CD4-positive, alpha-beta T cell treated with Interleukin-10 for 1 hour (primary cell): ENCODE results near the gene CLIP2.

Source experiments
- DNase-seq: peaks from one replicate; pipeline ENCODE4 v3.0.0-alpha.2; 2020

Gene CLIP2

DNA sequence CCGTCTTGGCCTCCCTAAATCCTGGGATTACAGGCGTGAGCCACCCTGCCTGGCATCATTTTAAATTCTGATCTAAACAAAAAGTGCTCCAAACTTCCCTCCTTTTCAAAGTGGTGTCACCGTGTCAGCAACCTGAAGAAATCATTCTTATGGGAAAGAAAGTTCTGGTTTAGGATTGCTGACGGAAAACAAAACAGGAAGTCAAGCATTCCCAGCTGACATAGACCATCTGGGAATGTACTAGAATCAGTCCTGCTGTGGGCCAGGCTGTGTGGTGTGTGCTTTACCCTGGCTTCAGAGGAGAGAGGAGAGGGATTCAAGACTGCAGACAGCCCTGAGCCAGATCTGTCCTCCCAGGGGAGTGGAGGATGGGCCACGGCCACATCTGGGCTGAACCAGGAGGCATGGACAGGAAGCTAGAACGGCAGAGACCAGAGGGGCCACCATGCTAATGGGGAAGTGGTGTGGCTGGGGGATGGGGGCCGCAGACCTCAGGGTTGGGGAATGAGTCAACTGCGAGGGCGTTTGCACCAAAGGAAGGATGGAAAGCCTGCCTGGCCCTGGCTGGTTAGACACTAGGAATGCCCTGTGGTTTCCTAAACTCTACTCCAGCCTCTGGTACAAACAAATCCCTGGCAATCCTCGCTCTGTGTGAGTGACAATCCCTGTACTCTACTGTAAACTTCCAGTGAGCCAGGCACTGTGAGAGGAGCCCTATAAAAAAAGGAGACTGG lies 16.7 kb upstream of the CLIP2 start:
- DNase-seq, result no peak

DNA sequence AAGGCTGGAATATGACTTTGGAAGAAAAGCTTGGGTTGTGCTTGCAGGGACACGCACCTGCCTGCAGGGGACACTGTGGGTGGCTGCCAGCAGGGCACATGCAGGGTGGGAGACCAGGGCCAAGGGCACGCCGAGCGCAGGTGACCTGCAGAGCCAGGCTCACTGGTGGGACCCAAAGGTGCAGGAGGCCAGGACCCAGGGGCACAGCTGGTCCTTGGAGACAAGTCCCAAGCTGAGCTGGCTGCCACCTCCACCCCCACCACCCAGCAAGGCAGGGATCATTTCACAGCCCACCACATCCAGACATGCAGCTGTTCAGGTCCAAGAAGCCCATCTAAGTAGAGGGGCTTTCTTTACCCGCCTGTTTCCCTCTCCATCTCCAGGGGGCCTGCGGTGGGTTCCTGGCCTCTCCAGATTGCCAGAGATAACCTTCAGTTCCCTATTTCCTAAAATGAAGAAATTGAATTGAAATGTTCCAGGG lies 13.8 kb upstream of the CLIP2 start:
- no peak for DNase-seq

DNA sequence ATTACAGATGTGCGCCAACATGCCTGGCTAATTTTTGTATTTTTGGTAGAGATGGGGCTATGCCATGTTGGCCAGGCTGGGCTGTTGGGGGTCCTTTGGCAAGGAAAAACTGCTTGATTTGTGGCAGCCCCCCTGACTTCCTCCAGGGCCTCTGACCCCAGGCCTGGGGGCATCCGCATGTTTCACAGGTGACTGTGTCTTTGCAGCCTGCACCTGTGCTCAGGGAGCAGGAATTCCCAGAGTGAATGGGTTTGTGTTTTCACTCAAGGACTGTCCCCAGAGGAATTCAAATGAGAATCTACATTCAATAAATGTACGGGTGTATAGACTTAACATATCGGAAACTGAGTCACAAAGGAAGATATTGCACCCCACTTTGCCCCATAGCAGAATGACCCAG lies 11.6 kb upstream of the CLIP2 start:
- no peak for DNase-seq

DNA sequence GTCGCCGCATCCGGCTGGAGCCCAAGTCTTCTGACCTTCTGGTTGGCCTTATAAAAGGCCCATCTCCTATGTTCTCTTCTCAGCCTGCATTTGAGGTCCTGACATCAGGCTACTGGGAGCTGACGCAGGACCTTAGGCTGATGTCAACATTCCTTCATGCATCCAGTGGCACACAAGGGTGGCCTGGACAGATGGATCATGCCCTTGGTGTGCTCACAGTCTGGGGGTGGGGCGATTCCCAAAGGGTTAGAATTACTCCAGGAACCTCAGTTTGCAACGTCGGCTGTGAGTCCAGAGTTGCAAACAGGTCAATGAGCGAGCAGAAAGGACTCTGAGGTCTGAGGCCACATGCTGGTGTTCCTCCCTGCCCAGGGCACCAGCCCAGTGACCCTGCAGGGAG lies 8.2 kb upstream of the CLIP2 start:
- no peak for DNase-seq

DNA sequence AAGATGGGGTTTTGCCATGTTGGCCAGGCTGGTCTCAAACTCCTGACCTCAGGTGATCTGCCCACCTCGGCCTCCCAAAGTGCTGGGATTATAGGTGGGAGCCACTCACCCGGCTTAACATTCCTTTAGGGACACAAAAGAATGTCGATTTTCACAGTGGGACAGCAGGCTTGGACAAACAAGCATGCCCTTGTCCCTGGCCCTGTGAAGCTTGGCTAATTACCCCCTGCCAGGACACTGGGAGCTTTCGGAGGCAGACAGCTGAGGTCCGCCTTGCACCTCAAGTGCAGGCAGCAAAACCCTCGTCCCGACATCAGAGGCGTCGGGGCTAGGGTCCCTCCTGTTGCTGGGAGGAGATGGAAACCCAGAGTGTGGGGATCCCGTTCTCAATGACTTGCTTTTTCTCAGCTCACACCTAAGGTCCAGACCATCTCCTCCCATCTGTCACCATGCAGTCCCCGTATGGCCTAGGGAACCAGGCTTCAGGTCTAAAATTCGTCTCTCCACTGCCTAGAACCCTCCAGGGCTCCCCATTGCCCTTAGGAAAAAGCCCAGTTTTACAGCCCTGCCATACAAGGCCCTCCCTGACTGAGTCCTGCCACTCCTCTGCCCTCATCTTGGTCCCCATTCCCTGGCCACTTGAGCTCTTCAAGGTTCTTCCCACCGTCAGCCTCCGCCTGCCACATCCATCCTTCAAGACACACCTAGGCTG lies 6.3 kb upstream of the CLIP2 start:
- DNase-seq, result no peak

DNA sequence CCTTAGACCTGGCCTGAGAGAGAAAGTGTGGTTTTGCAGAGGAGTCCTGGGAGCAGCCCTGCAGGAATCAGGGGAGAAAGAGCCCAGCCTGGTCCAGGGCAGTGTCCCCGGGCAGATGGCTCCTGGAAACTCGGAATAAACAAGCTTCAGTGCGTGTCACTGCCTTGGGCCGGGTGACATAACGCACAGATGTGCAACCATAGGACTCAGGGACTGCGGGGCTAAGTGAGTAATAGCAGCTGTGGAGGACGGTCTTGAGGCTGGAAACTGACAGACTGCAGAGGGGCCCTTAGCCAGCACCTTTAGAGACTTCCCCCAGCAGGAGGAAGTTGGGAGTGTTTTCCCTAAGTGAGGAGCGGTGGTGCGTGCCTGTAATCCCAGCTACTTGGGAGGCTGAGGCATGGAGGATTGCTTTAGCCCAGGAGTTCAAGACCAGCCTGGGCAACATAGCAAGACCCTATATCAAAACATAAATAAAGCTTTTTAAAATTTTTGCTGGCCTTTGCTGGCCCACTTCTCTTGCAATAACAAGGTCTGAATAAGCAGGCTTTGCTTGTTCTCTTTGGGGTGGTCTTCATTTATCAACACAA lies 5.3 kb upstream of the CLIP2 start:
- no peak for DNase-seq

DNA sequence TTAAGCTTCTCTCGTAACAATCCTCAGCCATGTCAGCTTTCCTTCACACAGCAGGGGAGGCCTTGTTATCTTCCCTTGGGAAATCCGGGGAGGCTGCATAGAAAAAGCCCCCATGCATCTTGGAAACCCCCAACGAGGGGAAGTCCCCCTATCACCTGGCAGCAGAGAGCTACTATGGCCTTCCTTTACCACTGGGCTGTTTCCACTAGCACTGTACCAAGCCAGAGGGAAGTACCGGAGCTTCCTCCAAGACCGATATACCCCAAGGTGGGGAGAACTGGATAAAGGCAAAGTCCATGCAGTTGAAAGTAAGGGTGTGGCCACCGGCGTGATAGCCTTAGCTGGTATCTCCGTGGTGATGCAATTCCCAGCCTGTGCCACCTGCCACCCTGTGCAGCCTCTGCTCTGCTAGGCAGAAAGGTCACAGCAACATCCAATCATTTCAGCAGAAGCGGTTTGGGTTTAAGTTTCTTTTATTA lies 4.4 kb upstream of the CLIP2 start:
- DNase-seq, result no peak

DNA sequence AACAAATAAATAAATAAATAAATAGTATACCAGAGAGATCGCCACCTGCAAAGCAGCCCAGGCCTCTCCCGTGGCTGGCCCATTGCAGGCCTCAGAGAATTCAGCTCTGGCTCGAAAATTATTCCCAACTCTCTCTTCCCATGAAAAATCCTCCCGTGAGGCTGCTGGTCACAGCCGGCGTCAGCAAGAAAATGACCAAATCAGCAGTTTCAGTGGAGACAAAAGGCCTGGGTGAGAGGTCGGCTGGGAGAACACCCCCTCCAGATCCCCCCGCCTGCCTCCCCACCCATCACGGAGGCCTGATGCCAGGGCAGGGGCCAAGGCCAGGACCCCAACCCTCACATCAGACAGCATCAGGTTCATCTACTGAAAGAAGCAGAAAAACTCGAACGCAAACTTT lies 3.1 kb upstream of the CLIP2 start:
- DNase-seq, result no peak

DNA sequence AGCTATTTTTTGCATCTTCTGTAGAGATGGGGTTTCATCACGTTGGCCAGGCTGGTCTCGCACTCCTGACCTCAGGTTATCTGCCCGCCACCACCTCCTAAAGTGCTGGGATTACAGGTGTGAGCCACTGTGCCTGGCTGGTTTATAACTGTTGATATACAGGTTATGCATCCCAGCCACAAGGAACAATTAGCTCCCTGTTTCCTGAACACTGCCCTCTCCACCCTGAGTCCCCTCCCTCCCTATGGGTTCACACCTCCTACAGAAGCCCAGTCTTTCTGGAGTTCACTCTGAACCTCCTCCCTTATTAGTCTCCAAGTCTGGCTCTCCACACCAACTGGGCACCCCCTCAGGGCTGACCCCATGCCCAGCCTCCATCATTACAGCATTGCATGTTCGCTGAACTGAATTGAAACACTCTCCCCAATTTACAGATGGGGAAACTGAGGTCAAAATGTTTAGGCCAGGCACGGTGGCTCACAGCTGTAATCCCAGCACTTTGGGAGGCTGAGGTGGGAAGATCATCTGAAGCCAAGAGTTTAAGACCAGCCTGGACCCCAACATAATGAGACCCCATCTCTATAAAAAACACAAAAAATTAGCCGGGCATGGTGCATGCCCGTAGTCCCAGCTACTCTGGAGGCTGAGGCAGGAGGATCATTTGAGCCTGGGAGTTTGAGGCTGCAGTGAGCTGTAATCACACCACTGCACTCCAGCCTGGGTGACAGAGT lies 1.7 kb upstream of the CLIP2 start:
- no peak for DNase-seq

DNA sequence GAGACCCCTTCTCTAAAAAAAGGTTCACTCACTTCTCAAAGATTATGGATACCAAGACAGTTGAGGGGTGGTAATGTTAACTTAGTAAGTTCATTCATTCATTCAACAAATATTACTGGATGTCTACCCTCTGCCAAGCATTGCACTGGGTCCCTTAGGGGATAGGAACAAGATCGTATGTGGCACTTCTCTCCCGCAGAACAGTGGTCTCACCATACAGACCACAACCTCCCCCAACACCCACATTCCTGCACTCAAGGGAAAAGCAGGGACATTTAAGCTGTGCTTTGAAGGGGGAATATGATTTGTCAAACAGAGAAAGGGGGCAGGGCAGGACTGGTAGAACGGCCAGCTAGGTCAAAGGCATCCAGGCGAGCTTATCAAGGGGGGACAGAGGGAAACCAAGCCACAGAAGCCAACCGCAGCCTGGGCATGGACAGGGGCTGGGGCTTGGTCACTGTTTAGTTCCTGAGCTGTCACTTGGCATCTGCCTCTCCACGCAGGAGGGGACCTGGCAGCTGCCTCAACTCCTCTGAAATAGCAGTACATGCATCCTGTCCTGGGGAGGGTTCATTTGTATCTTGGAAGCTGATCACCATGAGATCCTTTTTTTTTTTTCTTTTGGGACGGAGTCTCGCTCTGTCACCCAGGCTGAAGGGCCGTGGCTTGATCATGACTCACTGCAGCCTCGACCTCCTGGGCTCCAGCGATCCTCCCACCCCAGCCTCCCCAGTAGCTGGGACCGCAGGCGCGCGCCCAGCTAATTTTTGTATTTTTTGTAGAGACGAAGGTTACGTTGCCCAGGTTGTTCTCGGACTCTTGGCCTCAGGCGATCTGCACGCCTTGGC lies 949 bp upstream of the CLIP2 start:
- no peak for DNase-seq

DNA sequence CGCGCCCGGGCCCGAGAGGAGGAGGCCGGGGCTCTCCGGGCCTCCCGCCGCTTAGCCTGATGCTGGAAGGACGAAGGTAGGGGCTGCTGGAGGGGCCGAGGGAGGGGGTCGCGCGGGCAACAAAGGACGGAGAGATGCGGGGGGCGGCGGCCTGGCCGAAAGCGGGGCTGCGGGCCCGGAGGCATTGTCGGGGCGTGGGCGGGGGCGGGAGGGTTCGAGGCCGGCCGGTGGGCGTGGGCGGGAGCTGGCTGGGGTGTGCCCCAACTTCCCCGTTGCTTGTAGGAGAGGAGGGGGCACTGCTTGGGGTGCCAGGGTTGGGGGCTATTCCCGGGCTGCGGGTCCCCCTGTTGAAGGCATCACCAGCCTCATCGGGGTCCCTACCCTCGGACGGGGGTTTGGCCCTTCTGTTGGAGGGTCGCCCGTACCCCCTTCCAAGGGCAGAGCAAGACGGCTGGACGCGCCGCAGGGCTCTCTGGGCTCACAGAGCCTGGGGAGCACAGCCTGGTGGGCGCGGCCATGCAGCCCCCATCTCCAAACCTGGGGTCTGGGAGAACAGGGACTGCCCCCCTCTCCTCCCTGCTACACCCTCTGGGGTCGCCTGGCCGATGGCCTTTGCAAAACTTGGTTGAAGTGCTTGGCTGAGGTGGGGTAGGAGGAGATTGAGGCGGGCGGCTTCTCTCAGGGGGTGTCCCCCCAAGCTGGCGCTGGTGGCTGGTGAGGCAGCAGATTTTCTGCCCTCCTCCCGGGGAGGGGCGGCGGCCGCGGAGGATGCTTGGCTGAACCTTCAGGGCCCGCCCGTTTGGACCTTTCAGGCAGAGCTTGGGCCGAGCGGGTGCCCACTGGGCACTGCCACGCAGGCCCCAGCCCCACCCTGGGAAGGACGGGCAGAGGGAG lies 699 bp downstream of the CLIP2 start:
- peak; percentile 38 for DNase-seq

DNA sequence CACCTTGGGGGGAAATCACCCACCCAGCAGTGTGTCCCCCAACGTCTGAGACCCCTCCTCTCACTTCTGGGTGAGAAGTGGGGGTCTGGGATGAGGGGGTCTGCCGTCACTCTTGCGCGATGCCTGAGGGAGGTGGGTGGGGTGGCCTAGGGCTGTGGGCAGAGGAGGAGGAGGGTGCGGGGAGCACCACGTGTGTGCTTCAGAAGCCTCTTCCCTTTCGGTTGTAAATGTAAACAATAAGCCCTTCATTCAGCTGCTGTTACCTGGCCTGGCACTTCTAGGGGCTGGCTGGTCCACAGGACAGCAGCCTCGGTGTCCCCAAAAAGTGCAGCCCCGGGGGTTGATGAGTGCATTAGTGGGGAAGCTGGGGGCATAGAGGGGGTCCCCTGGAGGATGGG lies 1.3 kb downstream of the CLIP2 start:
- no peak for DNase-seq

DNA sequence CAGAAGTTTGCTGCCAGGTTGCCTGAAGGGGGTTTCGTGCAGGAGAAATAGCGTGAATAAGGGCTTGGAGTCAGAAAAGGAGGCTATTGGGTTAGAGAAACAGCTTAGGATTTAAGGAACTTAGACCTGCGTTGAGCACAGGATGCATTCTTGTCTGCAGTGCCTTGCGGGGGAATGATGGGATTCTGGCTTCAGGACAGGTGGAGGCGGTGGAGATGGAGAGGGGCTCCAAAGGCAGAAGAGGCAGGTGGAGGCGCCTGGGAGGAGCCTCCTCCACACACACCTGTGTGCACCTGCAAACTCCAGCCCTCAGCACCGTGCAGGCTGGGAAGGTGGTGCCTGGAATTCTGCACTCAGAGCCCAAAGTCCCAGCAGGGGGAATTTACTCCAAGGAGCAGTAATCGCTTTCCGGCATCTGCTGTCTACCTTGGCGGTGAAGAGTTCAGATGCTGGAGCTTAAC lies 1.8 kb downstream of the CLIP2 start:
- no peak for DNase-seq

DNA sequence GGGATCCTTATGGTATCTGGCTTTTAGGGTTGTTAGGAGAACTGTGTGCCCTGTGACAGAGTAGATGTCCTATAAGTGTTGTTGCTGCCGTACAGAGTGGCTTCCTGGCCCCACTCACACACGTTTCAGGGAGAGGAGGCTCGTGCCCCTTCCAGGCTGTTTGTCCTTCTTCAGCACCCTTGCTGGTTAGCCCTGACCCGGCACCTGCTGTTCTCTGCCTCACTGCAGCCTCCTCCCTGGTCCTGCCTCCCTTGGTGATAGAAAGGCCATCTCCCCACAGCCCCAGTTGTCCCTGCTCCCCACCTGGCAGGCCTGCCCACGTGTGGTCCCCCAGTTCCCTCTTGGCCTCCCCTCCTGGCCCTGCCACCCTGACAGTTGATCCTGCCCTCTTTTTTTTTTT lies 2.3 kb downstream of the CLIP2 start:
- DNase-seq, result no peak

DNA sequence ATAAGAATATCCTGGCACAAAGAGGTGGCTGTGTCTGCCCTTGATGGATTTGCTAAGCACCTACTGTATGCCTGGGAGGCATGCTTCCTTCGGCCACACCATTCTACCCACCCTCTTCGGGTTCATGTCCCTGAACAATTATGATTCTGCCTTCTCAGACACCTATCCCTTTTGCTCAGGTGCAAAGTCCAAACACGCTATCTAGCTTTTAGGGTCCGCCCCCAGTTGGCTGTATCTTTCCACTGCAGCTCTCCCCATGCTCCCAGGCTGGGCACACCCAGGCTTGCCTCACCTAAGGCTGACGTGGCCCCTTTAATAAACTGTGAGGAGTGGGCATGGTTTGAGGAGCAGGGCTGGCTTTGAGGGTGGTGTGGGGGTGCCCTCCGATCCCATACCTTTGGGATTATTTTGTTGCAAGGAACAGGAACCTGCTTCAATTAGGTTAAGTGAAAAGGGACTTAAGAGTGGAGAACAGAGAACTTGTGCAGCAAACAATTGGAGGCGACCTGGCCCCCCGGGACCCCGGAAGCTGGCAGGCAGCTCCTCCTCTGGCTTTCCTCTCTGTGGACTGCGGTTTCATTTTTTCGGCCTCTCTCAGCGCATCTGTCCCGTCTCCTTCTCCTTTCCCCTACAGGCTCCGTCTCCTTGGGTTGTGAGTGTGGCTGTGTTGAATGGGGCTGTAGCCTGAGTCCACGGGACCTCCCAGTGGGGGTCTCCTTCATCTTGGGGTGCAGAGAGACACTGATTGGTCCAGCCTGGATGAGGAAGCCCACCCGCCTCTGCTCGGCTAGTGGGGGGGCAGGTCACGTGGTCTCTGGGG lies 3.8 kb downstream of the CLIP2 start:
- no peak for DNase-seq

DNA sequence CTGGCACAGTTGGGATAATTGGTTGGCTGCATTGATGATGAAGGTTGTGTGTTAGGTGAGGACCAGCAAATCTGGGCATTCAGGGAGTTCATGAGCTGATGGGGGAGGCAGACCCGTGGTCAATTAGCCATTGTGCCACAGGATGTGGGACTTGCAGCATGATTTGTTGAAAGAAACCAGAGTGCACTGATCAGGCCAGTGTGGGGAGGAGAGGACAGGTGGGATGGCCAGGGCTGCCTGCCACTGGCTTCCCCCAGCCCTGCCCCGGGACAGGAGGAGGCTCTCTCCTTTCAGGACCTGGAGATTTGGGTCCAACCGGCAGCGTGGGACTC lies 4.3 kb downstream of the CLIP2 start:
- DNase-seq, result no peak

DNA sequence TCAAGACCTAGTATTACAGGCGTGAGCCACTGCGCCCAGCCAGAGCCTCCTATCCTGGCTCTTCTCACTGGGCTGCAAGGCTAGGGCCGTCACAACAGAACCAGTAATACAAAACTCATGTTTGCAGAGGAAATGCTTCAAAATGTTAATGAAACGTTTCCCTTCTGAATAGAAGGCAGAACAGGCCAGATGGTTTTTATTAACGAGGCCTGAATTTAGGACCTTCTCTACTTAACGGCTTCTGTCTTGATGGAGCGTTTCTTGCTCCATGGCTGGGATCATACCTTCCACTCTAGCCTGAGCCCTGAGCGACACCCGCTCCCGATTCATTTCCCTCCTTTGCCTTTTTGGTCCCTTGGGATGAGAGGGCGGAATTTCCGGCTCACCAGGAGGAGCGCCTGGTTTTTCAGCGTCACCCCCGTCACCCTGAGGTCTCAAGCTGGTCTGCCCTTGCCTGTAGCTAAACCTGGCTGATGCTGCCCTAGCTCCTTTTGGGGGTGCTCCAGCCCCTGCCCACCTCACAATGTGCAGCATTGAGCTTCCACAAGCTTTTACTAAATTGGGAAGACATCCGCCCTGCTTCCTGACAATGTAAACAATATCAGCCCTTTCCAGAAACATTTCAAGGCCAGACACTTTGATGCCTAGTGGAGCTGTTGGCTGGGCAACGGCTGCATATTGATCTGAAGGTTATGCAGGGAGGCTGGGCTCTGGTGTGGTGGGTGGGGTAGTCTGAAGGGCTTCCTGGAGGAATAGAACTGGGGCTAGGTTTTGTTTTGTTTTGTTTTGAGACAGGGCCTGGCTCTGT lies 5.2 kb downstream of the CLIP2 start:
- DNase-seq, result no peak

DNA sequence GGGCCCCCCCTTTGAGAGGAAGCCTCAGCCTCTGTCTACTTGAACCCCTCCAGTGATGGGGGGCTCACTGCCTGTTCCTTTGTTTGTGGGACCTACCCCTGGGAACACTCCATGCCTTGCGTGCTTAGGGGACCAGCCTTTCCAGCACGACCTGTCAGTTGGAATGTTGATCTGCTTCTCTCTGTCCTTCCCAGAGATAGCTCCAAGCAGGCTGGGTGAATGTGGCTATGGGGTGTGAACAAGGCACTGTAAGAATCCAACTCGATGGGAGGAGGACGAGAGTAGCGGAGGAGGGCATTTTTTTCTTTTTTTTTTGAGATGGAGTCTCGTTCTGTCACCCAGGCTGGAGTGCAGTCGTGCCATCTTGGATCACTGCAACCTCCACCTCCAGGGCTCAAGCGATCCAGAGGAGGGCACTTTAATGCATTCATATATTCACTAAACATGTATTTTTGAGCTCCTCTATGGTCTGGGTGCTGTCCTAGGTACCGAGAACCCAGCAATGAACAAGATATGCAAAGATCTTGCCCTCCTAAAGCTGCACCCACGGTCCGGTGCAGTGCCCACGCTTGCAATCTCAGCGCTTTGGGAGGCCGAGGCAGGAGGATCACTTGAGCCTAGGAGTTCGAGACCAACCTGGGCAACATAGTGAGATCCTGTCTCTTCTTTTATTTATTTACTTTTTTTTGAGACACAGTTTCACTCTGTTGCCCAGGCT lies 8.5 kb downstream of the CLIP2 start:
- no peak for DNase-seq

DNA sequence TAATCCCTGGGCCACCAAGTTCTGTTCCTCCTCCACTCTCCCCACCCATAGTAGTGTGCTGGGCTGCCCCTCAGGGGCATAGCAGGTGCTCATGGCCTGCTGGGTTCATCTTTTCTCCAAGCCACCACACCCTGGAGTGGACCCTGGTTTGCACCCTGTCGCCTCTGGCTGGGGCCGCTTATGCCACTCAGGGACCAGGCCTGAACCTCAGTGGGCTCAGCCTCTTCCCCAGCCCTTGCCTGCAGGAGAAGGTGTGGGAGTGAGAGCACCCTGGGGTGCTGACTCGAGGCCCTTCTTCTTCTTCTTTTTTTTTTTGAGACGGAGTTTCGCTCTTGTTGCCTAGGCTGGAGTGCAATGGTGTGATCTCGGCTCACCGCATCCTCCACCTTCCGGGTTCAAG lies 10.2 kb downstream of the CLIP2 start:
- DNase-seq, result no peak
